ENCODE results near the gene BNIP1.

- TF ChIP-seq ESRRG (CRISPR knock-in tag; IDR thresholded peaks at IDR 0.05) (no peak), PATZ1 (CRISPR knock-in tag; IDR thresholded peaks at IDR 0.05; ENCODE audit: borderline replicate concordance) (no peak), ZNF565 (CRISPR knock-in tag; conservative IDR thresholded peaks at IDR 0.05; ENCODE audit: low read depth) (no peak), CSDC2 (CRISPR knock-in tag; IDR thresholded peaks at IDR 0.05) (no peak), ZFP3 (CRISPR knock-in tag; IDR thresholded peaks at IDR 0.05) (no peak), CSRNP3 (CRISPR knock-in tag; IDR thresholded peaks at IDR 0.05) (no peak), SNAI2 (CRISPR knock-in tag; IDR thresholded peaks at IDR 0.05) (no peak), RARB (CRISPR knock-in tag; IDR thresholded peaks at IDR 0.05) (no peak), ZFP30 (CRISPR knock-in tag; IDR thresholded peaks at IDR 0.05) (no peak), POU6F1 (CRISPR knock-in tag; IDR thresholded peaks at IDR 0.05; ENCODE audit: borderline replicate concordance, low read depth) (no peak)
Observed at GRCh38 chr5:173140769-173141168, 3.6 kb upstream of the BNIP1 start.
